NCI-H2227 (cell line): ENCODE measurements around the gene C15orf40.

ENCODE experiments used
- DNase-seq: peaks from one replicate; lab custom pipeline; 2025; ENCODE audit not compliant: unreplicated experiment; lab: John Stamatoyannopoulos, UW

Gene C15orf40

GRCh38 chr15:82995076-82995475 is 16.4 kb downstream of the C15orf40 start:
- DNase-seq, result no peak

- DNase-seq, result no peak
These were observed 18.3 kb downstream of the C15orf40 start for GRCh38 chr15:82993144-82993543.

- no peak for DNase-seq
These were observed 18.9 kb downstream of the C15orf40 start for GRCh38 chr15:82992436-82992998.

- peak; percentile 27 for DNase-seq
These were observed 25.0 kb downstream of the C15orf40 start for GRCh38 chr15:82986442-82986780.

GRCh38 chr15:82985688-82986441 is 25.6 kb downstream of the C15orf40 start, which contains the start of gene RAMAC:
Gene RAMAC (plus strand): TSS chr15:82986210. CDS start chr15:82989019, 2,809 bp downstream.
- peak; percentile 94 for DNase-seq

GRCh38 chr15:82980981-82981380 is 30.5 kb downstream of the C15orf40 start:
- DNase-seq, result no peak

GRCh38 chr15:82979726-82980125 is 31.7 kb downstream of the C15orf40 start:
- no peak for DNase-seq

GRCh38 chr15:82978438-82978837 is 33.0 kb downstream of the C15orf40 start:
- no peak for DNase-seq

- no peak for DNase-seq
These were observed 34.4 kb downstream of the C15orf40 start for GRCh38 chr15:82977076-82977475.

GRCh38 chr15:82972990-82973389 is 38.4 kb downstream of the C15orf40 start:
- DNase-seq, result no peak

- DNase-seq, result peak; percentile 26
These were observed 40.0 kb downstream of the C15orf40 start for GRCh38 chr15:82971218-82971984.

- DNase-seq, result no peak
These were observed 40.7 kb downstream of the C15orf40 start for GRCh38 chr15:82970696-82971095.

GRCh38 chr15:82970078-82970686 is 41.3 kb downstream of the C15orf40 start:
- DNase-seq, result no peak

- no peak for DNase-seq
These were observed 42.1 kb downstream of the C15orf40 start for GRCh38 chr15:82969353-82969752.

- no peak for DNase-seq
These were observed 43.4 kb downstream of the C15orf40 start for GRCh38 chr15:82968066-82968465.

GRCh38 chr15:82966671-82967071 is 44.8 kb downstream of the C15orf40 start:
- no peak for DNase-seq

GRCh38 chr15:82964890-82965289 is 46.5 kb downstream of the C15orf40 start:
- no peak for DNase-seq

- no peak for DNase-seq
These were observed 47.7 kb downstream of the C15orf40 start for GRCh38 chr15:82963471-82964341.

GRCh38 chr15:82960766-82961165 is 50.7 kb downstream of the C15orf40 start:
- no peak for DNase-seq

- no peak for DNase-seq
These were observed 52.0 kb downstream of the C15orf40 start for GRCh38 chr15:82959423-82959822.

- DNase-seq, result no peak
These were observed 52.8 kb downstream of the C15orf40 start for GRCh38 chr15:82958638-82959037.
